GM23248 (cell line): ENCODE data around the gene SUGCT.

Experiments used
- EZH2 ChIP-seq: fragments of 200-600 bp; sonication (generic); IDR thresholded peaks from 2 replicates; pipeline ENCODE4 v1.6.1; 2018; ENCODE audit warnings: antibody characterized with exemption, mild to moderate bottlenecking; ENCODE audit not compliant: insufficient read depth, poor library complexity, severe bottlenecking
- EZH2phosphoT487 ChIP-seq: fragments of 200-600 bp; sonication (generic); IDR thresholded peaks from 2 replicates; pipeline ENCODE4 v1.6.1; 2018; ENCODE audit warnings: antibody characterized with exemption, moderate library complexity, mild to moderate bottlenecking, low read depth; ENCODE audit not compliant: insufficient read depth

GRCh38 chr7:40297741-40298311 lies 163.0 kb downstream of the SUGCT start:
- TF ChIP-seq EZH2: no peak
- TF ChIP-seq EZH2phosphoT487: no peak
